HepG2 (cell line): ENCODE data around the gene CHTF8. TPM values are rescaled to one million over a fixed set of nuclear protein-coding genes. Genes with fewer than 3 reads are reported as not detected.
A peak's percentile ranks its signal among the peaks of the same experiment; 100 is the strongest.

Source experiments
- ARID2 ChIP-seq: sonication (generic); formaldehyde crosslinking; IDR thresholded peaks from 2 replicates; pipeline ENCODE4 v1.8.1; 2022; ENCODE audit warnings: mild to moderate bottlenecking, missing genetic modification reagents, borderline replicate concordance
- HDAC1 ChIP-seq: sonication (generic); formaldehyde crosslinking; IDR thresholded peaks from 2 replicates; pipeline ENCODE4 v1.5.1; 2020; ENCODE audit warnings: mild to moderate bottlenecking, missing genetic modification reagents
- KDM4B ChIP-seq: sonication (generic); formaldehyde crosslinking; IDR thresholded peaks from 2 replicates; pipeline ENCODE4 v1.4.0; 2020; ENCODE audit warnings: missing genetic modification reagents
- KDM6A ChIP-seq: IDR thresholded peaks from 2 replicates; pipeline ENCODE4 v1.6.1; 2016; ENCODE audit warnings: low read depth
- MIER3 ChIP-seq: IDR thresholded peaks from 2 replicates; pipeline ENCODE4 v1.6.1; 2016; ENCODE audit warnings: missing compliant biosample characterization, borderline replicate concordance
- MXD4 ChIP-seq: IDR thresholded peaks from 2 replicates; pipeline ENCODE4 v1.6.1; 2016; ENCODE audit warnings: mild to moderate bottlenecking, missing biosample characterization, missing genetic modification reagents
- NFKBIZ ChIP-seq: IDR thresholded peaks from 2 replicates; pipeline ENCODE4 v1.6.1; 2018; ENCODE audit warnings: missing genetic modification reagents, missing compliant biosample characterization
- PAXIP1 ChIP-seq: sonication (generic); formaldehyde crosslinking; conservative IDR thresholded peaks from 2 replicates; pipeline ENCODE4 v1.4.0; 2020; ENCODE audit warnings: mild to moderate bottlenecking, missing genetic modification reagents, moderate library complexity
- PHF5A ChIP-seq: IDR thresholded peaks from one replicate; pipeline ENCODE4 v1.6.1; 2018; ENCODE audit warnings: low read depth, missing genetic modification reagents; ENCODE audit not compliant: unreplicated experiment
- REXO4 ChIP-seq: sonication (generic); formaldehyde crosslinking; IDR thresholded peaks from 2 replicates; pipeline ENCODE4 v1.8.0; 2022; ENCODE audit warnings: missing genetic modification reagents, mild to moderate bottlenecking, borderline replicate concordance
- SUZ12 ChIP-seq: fragments of 150-350 bp; IDR thresholded peaks from 2 replicates; pipeline ENCODE4 v1.6.1; 2014; ENCODE audit warnings: low read depth, low read length
- THAP9 ChIP-seq: sonication (generic); formaldehyde crosslinking; IDR thresholded peaks from 2 replicates; pipeline ENCODE4; 2020; ENCODE audit warnings: missing genetic modification reagents, mild to moderate bottlenecking, borderline replicate concordance
- ZFP36L1 ChIP-seq: sonication (generic); formaldehyde crosslinking; IDR thresholded peaks from 2 replicates; pipeline ENCODE4 v1.8.0; 2022; ENCODE audit warnings: mild to moderate bottlenecking, missing genetic modification reagents, moderate library complexity
- ZKSCAN8 ChIP-seq: IDR thresholded peaks from 2 replicates; pipeline ENCODE4 v1.6.1; 2016; ENCODE audit warnings: borderline replicate concordance, missing genetic modification reagents, missing compliant biosample characterization
- ZNF256 ChIP-seq: sonication (generic); formaldehyde crosslinking; conservative IDR thresholded peaks from 2 replicates; pipeline ENCODE4 v1.4.0; 2020; ENCODE audit warnings: missing genetic modification reagents
- ZNF501 ChIP-seq: sonication (generic); formaldehyde crosslinking; IDR thresholded peaks from 2 replicates; pipeline ENCODE4 v1.5.1; 2020; ENCODE audit warnings: mild to moderate bottlenecking, moderate library complexity, missing genetic modification reagents
- ZNF543 ChIP-seq: sonication (generic); formaldehyde crosslinking; IDR thresholded peaks from 2 replicates; pipeline ENCODE4 v1.4.0; 2020; ENCODE audit warnings: mild to moderate bottlenecking, missing genetic modification reagents
- ZNF556 ChIP-seq: sonication (generic); formaldehyde crosslinking; IDR thresholded peaks from 2 replicates; pipeline ENCODE4 v1.4.0; 2020; ENCODE audit warnings: mild to moderate bottlenecking, missing genetic modification reagents, borderline replicate concordance
- ZNF557 ChIP-seq: sonication (generic); formaldehyde crosslinking; IDR thresholded peaks from 2 replicates; pipeline ENCODE4 v1.4.0; 2020; ENCODE audit warnings: missing genetic modification reagents
- ZNF710 ChIP-seq: sonication (generic); formaldehyde crosslinking; IDR thresholded peaks from 2 replicates; pipeline ENCODE4 v1.5.0; 2020; ENCODE audit warnings: mild to moderate bottlenecking, missing genetic modification reagents, borderline replicate concordance
- ZNF737 ChIP-seq: sonication (generic); formaldehyde crosslinking; IDR thresholded peaks from 2 replicates; pipeline ENCODE4 v1.5.0; 2020; ENCODE audit warnings: missing genetic modification reagents, mild to moderate bottlenecking, borderline replicate concordance
- ZNF773 ChIP-seq: sonication (generic); formaldehyde crosslinking; IDR thresholded peaks from 2 replicates; pipeline ENCODE4 v1.4.0; 2020; ENCODE audit warnings: missing genetic modification reagents, borderline replicate concordance
- polyA plus RNA-seq, 8 experiments: library from polyadenylated mRNA; depleted of rRNA in 3 of 8; stranded (reverse) in 7 of 8; unstranded in 1 of 8; fragments of >200 nt; fragmentation: Illumina TruSeq in 4 of 8; extraction: Trizol in 4 of 8; gene quantifications; 2 replicates each; pipeline versions ENCODE4 v1.2.1 to v1.2.3, GENCODE V29; 2011 to 2016; ENCODE audit warnings: low read depth in 4 of 8, missing spikeins in 1 of 8, mixed read lengths in 1 of 8; ENCODE audit not compliant: insufficient read depth in 1 of 8
- total RNA-seq, 5 experiments: library from RNA; depleted of rRNA; stranded (reverse); fragments of >200 nt; fragmentation: Illumina TruSeq; extraction: Trizol; gene quantifications; 2 replicates each; pipeline ENCODE4 v1.2.3, GENCODE V29; 2016; ENCODE audit warnings: low read depth in 1 of 5

The CHTF8 gene
- total and polyA plus RNA-seq, 2 of the 13 experiments (the other 11 are each of a cell fraction or from before 2014, with no cell fraction given): 37.2 to 67.5 TPM

DNA sequence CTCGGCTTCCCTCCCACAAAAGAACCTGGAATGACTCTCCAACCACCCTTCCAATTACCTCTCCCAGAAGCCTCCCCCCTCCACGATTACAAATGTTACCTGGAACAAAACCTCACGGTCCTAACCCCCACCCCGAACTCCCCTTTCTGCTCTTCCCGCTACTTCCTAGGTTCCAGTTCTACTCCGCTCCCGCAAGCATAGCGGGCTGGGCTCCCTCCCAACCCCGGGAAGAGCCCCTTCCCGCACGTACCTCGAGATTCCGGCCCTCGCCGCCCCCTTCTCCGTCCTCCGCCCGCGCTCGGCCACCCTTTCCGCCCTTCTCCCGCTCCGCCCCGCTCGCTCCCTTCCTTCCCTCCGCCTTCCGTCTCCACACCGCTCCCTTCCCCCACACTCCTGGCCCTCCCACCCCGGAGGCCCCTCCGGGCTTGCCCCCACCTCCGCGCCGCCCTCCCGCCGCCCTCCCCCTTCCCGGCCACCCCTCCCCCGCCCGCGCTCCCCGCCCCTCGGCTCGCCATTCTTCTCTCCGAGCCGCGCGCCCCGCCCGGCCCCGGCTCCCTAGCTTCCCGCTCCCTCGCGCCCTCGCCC lies 457 bp downstream of the CHTF8 start (continued):
- TF ChIP-seq KDM4B (CRISPR knock-in tag): peak; percentile 12; the same call in 1 of the 2 replicates
- TF ChIP-seq ZNF557 (CRISPR knock-in tag): no peak
- TF ChIP-seq ZNF543: no peak; the same call in none of the 2 replicates
- TF ChIP-seq SUZ12: no peak
- no peak for TF ChIP-seq MXD4 (CRISPR knock-in tag)
- no peak for TF ChIP-seq ZNF256 (CRISPR knock-in tag)
- no peak for TF ChIP-seq ZNF773
- TF ChIP-seq REXO4 (CRISPR knock-in tag): no peak
- TF ChIP-seq NFKBIZ: no peak
- TF ChIP-seq ZNF710 (CRISPR knock-in tag): peak; percentile 53; the same call in 1 of the 2 replicates
- peak; percentile 53; the same call in 1 of the 2 replicates for TF ChIP-seq THAP9
- 0 out of 2 replicates have a peak, but pooled peaks have one; percentile 23 for TF ChIP-seq HDAC1 (CRISPR knock-in tag)
- no peak for TF ChIP-seq ZNF737
- TF ChIP-seq ARID2 (CRISPR knock-in tag): no peak
- no peak for TF ChIP-seq KDM6A
- TF ChIP-seq ZNF501 (CRISPR knock-in tag): peak; percentile 10
- TF ChIP-seq ZKSCAN8 (CRISPR knock-in tag): no peak
- TF ChIP-seq ZFP36L1 (CRISPR knock-in tag): peak; percentile 11; the same call in 1 of the 2 replicates
- TF ChIP-seq PHF5A (CRISPR knock-in tag): no peak
- TF ChIP-seq ZNF556 (CRISPR knock-in tag): no peak
- no peak for TF ChIP-seq MIER3 (CRISPR knock-in tag)
- peak; percentile 35; the same call in 1 of the 2 replicates for TF ChIP-seq PAXIP1 (CRISPR knock-in tag)
